ENCODE measurements around the gene ATP10A.

DNA sequence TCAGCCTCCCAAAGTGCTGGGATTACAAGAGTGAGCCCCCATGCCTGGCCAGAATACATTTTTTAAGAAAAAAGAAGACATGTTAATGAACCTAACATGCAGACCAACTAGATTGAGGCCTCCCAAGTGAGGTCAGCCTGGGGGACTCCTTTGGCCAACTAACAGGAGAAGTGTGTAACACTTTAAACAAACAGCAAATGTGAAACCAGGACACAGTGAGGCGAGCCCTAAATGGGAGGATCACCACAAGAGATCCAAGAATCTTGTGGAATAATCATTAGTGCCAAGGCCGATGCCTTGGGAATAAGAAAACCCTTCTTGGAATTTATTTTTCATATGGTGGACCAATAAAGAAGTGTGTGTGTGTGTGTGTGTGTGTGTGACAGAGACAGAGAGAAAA, 73.9 kb downstream of the ATP10A start:
- TF ChIP-seq, protein P1, sequence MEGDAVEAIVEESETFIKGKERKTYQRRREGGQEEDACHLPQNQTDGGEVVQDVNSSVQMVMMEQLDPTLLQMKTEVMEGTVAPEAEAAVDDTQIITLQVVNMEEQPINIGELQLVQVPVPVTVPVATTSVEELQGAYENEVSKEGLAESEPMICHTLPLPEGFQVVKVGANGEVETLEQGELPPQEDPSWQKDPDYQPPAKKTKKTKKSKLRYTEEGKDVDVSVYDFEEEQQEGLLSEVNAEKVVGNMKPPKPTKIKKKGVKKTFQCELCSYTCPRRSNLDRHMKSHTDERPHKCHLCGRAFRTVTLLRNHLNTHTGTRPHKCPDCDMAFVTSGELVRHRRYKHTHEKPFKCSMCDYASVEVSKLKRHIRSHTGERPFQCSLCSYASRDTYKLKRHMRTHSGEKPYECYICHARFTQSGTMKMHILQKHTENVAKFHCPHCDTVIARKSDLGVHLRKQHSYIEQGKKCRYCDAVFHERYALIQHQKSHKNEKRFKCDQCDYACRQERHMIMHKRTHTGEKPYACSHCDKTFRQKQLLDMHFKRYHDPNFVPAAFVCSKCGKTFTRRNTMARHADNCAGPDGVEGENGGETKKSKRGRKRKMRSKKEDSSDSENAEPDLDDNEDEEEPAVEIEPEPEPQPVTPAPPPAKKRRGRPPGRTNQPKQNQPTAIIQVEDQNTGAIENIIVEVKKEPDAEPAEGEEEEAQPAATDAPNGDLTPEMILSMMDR (IDR thresholded peaks at IDR 0.05), result no peak
- TF ChIP-seq POLR2A (IDR thresholded peaks at IDR 0.05), result no peak
- no peak for TF ChIP-seq POLR2AphosphoS5 (IDR thresholded peaks at IDR 0.05; ENCODE audit: insufficient read depth in 1 of 2, low read depth in 1 of 2)
